SK-MEL-5 (cell line): ENCODE data around the gene RAET1G. TPM values are rescaled to one million over a fixed set of nuclear protein-coding genes. Genes with fewer than 3 reads are reported as not detected.

ENCODE experiments used
- DNase-seq: peaks from one replicate; pipeline ENCODE4 v3.0.0-alpha.2; 2016; ENCODE audit warnings: low read depth, low spot score
- in situ Hi-C: cut with HindIII; loops from 2 replicates; pipeline ENCODE4 v1.10.0; 2016; ENCODE audit warnings: low sequenced_read_pairs, high pct_unique_total_duplicates, low pct_unique_long_range_greater_than_20kb
- total RNA-seq: library from RNA; depleted of rRNA; stranded (reverse); fragments of >200 nt; shearing (Covaris generic); gene quantifications from 2 replicates; pipeline ENCODE4 v1.2.3, GENCODE V29; 2014

RAET1G gene
- total RNA-seq, 1 experiment from 2014 or later = not detected

GRCh38 chr6:149906405-149906804, 16.5 kb downstream of the RAET1G start:
- no peak for DNase-seq
- in situ Hi-C loops = no loop called here

GRCh38 chr6:149905911-149906371, 17.0 kb downstream of the RAET1G start:
- no peak for DNase-seq
- in situ Hi-C loops = no loop called here

- in situ Hi-C loops = no loop called here
Observed at GRCh38 chr6:149905371-149905910, 17.5 kb downstream of the RAET1G start.

GRCh38 chr6:149904661-149905370, 18.1 kb downstream of the RAET1G start:
- in situ Hi-C loops = no loop called here
- DNase-seq = no peak

More at GRCh38 chr6:149905371-149905910, 17.5 kb downstream of the RAET1G start:
- DNase-seq = no peak

- in situ Hi-C loops = no loop called here
- DNase-seq = no peak
Observed at GRCh38 chr6:149903938-149904611, 18.8 kb downstream of the RAET1G start.

GRCh38 chr6:149901444-149902140, 21.3 kb downstream of the RAET1G start:
- DNase-seq = no peak
- in situ Hi-C loops = no loop called here

- in situ Hi-C loops = no loop called here
- no peak for DNase-seq
Observed at GRCh38 chr6:149900620-149901443, 22.1 kb downstream of the RAET1G start.

- in situ Hi-C loops = no loop called here
- DNase-seq = no peak
Observed at GRCh38 chr6:149899926-149900619, 22.8 kb downstream of the RAET1G start.

- in situ Hi-C loops = no loop called here
- no peak for DNase-seq
Observed at GRCh38 chr6:149899486-149899885, 23.4 kb downstream of the RAET1G start.

GRCh38 chr6:149898966-149899365, 24.0 kb downstream of the RAET1G start:
- DNase-seq = no peak
- in situ Hi-C loops = no loop called here

GRCh38 chr6:149897855-149898744, 24.8 kb downstream of the RAET1G start, which contains the start of gene RAET1E:
RAET1E (minus strand) TSS chr6:149898113; CDS start chr6:149890901, 7,212 bp downstream.
- no peak for DNase-seq

GRCh38 chr6:149897015-149897697, 25.8 kb downstream of the RAET1G start:
- in situ Hi-C loops = no loop called here
- no peak for DNase-seq

More at GRCh38 chr6:149897855-149898744, 24.8 kb downstream of the RAET1G start, which contains the start of gene RAET1E:
- in situ Hi-C loops = no loop called here

- DNase-seq = no peak
- in situ Hi-C loops = no loop called here
Observed at GRCh38 chr6:149896491-149896890, 26.4 kb downstream of the RAET1G start.

- DNase-seq = no peak
Observed at GRCh38 chr6:149895833-149896271, 27.1 kb downstream of the RAET1G start.

GRCh38 chr6:149895048-149895590, 27.8 kb downstream of the RAET1G start:
- in situ Hi-C loops = no loop called here
- no peak for DNase-seq

More at GRCh38 chr6:149895833-149896271, 27.1 kb downstream of the RAET1G start:
- in situ Hi-C loops = no loop called here
